Omental fat pad (tissue), 4 donors: Measurements from ENCODE around the gene FBN1. TPM values are rescaled to one million over a fixed set of nuclear protein-coding genes. Genes with fewer than 3 reads are reported as not detected.

Experiments
- ATAC-seq: fragments of 150-250 bp; one replicate; pipeline ENCODE4 v1.9.1; 2016; ENCODE audit warnings: mild to moderate bottlenecking, moderate library complexity; ENCODE audit not compliant: low FRiP score
- DNase-seq: peaks from one replicate; pipeline ENCODE4 v3.0.0-alpha.2; 2019; ENCODE audit warnings: low spot score
- total RNA-seq, 4 donors: library from RNA; depleted of rRNA; stranded (reverse); fragments of >200 nt; gene quantifications; one replicate each; pipeline ENCODE4 v1.1.0, GENCODE V29; 2016
- TF ChIP-seq, protein P1 (sequence below), 3 donors: fragments of 450-650 bp; IDR thresholded peaks; one replicate each; pipeline ENCODE4 v1.5.1; 2016 to 2017; ENCODE audit warnings: antibody characterized with exemption in 3 of 3, mild to moderate bottlenecking in 3 of 3, moderate library complexity in 2 of 3

The FBN1 gene
- total RNA-seq, 4 donors from 2014 or later = 91.5 to 413 (median 137) TPM

DNA sequence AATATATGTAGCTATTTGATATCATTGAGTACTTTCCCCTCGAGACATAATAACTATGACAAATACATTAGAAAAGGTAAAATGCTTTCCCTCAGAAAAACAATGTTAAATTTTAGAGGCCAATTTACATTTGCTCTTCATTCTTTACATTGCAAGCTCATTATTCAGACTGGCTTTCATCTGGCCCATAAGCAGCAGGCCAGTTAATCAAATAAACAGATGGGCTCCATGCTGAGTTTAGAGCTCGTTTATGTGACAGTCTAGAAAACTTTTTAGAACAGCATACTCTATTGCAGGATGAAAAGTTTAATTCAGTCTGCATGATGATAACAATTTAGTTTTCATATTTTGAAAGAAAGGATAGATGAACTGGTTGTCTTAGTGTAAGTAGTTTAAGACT, 163.7 kb downstream of the FBN1 start:
- ATAC-seq (no peak), DNase-seq (no peak)
- TF ChIP-seq, protein P1, sequence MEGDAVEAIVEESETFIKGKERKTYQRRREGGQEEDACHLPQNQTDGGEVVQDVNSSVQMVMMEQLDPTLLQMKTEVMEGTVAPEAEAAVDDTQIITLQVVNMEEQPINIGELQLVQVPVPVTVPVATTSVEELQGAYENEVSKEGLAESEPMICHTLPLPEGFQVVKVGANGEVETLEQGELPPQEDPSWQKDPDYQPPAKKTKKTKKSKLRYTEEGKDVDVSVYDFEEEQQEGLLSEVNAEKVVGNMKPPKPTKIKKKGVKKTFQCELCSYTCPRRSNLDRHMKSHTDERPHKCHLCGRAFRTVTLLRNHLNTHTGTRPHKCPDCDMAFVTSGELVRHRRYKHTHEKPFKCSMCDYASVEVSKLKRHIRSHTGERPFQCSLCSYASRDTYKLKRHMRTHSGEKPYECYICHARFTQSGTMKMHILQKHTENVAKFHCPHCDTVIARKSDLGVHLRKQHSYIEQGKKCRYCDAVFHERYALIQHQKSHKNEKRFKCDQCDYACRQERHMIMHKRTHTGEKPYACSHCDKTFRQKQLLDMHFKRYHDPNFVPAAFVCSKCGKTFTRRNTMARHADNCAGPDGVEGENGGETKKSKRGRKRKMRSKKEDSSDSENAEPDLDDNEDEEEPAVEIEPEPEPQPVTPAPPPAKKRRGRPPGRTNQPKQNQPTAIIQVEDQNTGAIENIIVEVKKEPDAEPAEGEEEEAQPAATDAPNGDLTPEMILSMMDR (IDR thresholded peaks at IDR 0.05) = no peak

DNA sequence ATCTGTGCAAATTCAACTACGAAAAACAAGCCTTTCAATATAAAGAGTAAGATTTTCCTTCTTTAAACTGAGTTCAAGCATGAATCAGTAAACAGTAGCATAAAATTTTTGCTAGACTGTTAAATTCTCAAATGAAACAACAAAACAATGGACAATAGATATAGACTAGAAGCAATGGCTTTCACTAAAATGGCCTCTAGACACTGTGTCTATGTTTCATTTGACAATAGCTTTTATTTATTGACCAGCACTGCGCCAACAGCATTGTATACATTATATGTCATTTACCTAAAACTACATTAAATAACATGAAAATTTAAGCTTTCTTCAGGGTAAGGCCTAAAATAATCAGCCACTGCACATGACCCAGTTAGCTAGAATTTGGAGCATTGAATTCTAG, 165.8 kb downstream of the FBN1 start:
- ATAC-seq (no peak), DNase-seq (no peak)
- TF ChIP-seq, protein P1 (IDR thresholded peaks at IDR 0.05) = no peak

DNA sequence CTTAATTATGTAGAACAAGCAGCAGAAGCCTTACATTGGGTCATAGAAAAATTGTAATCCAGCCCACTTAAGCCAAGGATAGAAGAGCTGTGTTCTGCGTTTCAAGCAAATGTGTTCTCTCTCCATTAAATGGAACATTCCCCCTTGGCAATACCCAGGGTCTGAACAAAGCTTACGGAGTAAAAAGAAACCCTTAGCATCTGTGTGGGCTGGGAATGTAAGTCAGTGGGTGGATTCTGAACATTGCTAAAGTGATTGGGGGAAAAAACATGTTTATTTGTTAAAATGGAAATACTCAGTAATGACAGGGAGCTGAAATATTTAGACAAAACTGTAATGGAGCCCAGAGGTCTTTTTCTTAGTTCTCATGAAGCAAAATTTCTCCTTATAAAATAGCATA, 166.9 kb downstream of the FBN1 start:
- ATAC-seq (no peak), DNase-seq (no peak)
- TF ChIP-seq, protein P1 (IDR thresholded peaks at IDR 0.05) = no peak

DNA sequence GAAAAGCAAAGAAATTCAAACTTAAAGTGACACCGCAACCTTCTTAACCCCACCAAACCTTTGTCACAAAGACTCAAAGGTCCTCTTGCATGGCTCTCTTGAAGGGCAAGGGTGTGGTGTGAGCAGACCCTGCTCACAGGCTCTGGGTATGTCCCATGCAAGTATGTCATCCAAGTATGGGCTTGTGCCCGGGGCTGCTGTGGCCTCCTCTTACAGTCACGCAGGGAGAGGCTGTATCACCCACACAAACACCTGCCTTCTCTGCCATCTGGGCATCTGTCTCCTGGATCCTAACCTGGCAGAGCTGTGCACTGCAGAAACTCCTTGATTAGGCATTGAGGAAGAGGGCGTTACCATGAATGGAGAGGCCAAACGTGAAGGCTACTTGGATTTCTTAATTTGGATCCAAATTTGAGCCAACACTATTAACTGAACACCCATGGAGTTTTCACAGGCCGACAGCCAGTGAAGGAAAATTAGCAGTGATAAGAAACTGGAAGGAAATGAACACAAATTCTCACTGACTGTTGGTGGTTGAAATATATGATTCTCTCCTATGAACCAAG, 167.6 kb downstream of the FBN1 start:
- TF ChIP-seq, protein P1 (IDR thresholded peaks at IDR 0.05) = no peak
- ATAC-seq (no peak), DNase-seq (no peak)

DNA sequence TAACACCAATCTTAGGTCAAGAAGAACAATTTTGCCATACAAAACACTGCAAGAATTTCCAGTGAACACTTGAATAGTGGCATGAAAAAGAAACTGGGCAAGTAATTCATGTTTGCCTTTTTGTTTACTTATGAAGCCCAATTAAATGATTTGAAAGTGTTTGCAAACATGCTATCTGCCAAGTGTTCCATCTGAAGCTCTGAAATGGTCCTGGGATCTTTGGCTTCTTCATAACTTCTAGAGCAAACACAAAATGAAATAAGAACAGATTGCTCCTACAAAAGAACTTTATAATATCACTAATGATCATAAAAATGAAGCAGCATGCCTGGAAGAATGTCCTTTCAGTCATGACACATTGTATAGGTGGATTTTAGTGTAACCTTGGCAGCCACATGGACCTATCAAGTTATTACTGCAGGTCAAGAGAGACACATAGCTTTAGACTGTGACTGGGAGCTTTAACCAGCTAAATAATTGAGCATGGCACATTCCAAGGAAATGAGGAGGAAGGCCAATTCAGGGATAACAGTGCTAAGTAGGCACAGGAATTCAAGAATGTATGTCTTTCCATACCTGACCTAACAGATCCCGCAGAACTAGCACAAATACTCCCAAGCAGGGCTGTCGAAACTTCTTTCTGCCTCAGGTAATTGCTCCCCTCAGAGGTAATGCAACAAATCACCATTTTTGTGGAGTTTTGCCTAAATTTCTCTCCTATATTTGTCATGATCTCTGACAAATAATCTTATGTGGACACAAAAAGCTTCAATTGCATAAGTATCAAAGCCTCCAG, 169.7 kb downstream of the FBN1 start:
- ATAC-seq (no peak), DNase-seq (no peak)
- TF ChIP-seq, protein P1 (IDR thresholded peaks at IDR 0.05) = no peak

DNA sequence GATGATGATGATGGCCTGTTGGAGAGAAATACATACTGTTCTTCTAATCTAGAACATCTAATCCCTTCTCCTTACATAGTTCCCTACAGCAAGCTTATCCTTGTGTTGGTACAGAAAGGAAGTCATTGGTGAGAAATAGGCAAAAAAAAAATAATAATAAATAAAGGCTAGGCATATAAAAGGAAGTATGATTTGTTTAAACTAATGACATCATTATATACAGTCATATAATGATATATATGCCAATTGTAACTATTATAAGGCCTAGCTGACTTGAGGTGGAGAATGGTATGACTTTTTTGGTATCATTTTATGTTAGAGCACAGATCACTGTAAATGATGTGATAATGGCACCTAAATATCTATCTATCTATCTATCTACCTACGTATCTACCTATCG, 171.8 kb downstream of the FBN1 start:
- DNase-seq (no peak), ATAC-seq (no peak)
- TF ChIP-seq, protein P1 (IDR thresholded peaks at IDR 0.05) = no peak

DNA sequence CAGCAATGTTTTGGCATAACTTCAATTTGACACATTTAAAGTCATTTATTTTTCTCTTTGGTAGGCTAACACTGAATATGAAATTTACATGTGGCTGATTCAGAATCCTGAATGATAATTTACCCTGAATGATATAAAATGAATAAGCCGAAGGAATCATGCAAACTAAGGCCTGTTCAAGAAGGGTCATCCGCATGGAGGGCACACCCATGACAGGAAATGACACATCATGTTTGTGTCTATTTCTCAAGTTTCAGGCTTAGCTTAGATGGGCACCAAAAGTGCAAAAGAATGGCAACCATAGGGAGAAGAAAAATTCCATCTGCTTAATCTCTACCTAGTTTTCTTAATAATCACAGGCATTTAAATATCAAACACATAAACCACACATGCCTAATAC, 172.8 kb downstream of the FBN1 start:
- DNase-seq (no peak), ATAC-seq (no peak)
- TF ChIP-seq, protein P1 (IDR thresholded peaks at IDR 0.05) = no peak
